K562 (cell line): ENCODE data around the gene MMEL1. TPM values are rescaled to one million over a fixed set of nuclear protein-coding genes. Genes with fewer than 3 reads are reported as not detected.

Source experiments
- ATF6 ChIP-seq: sonication (generic); formaldehyde crosslinking; IDR thresholded peaks from 2 replicates; pipeline ENCODE4 v1.4.0; 2020; ENCODE audit warnings: mild to moderate bottlenecking, missing genetic modification reagents
- CHD1 ChIP-seq: fragments of 200-600 bp; sonication (generic); IDR thresholded peaks from one replicate; pipeline ENCODE4 v1.6.1; 2012; ENCODE audit warnings: mild to moderate bottlenecking, moderate library complexity, low read length, inconsistent platforms
- CTCFL ChIP-seq: IDR thresholded peaks from 2 replicates; pipeline ENCODE4 v1.6.1; 2011; ENCODE audit warnings: borderline replicate concordance, low read depth, mild to moderate bottlenecking, moderate library complexity, low read length; ENCODE audit not compliant: insufficient read depth, poor library complexity, severe bottlenecking
- ETS1 ChIP-seq: conservative IDR thresholded peaks from 2 replicates; pipeline ENCODE4 v1.6.1; 2011; ENCODE audit warnings: low read depth, mild to moderate bottlenecking, low read length; ENCODE audit not compliant: control insufficient read depth
- FOXK2 ChIP-seq, 2 experiments: fragments of 450-650 bp; IDR thresholded peaks in 1 of 2; conservative IDR thresholded peaks in 1 of 2; 2 replicates each; pipeline ENCODE4 v1.6.1; 2016; ENCODE audit warnings: low read depth in 2 of 2, mild to moderate bottlenecking in 1 of 2
- HBP1 ChIP-seq: fragments of 450-650 bp; formaldehyde crosslinking; IDR thresholded peaks from 2 replicates; pipeline ENCODE4 v1.4.0; 2022; ENCODE audit warnings: missing genetic modification characterization
- KAT7 ChIP-seq: sonication (generic); formaldehyde crosslinking; IDR thresholded peaks from 2 replicates; pipeline ENCODE4 v1.8.0; 2022; ENCODE audit warnings: missing genetic modification reagents, mild to moderate bottlenecking, borderline replicate concordance
- L3MBTL2 ChIP-seq: fragments of 450-650 bp; IDR thresholded peaks from 2 replicates; pipeline ENCODE4 v1.6.1; 2016; ENCODE audit warnings: mild to moderate bottlenecking, moderate library complexity
- MBD2 ChIP-seq: sonication (generic); IDR thresholded peaks from 2 replicates; pipeline ENCODE4 v1.6.1; 2016; ENCODE audit warnings: low read depth, borderline replicate concordance
- MYC ChIP-seq, 2 experiments: fragments of 250-450 bp in 1 of 2; sonication (Bioruptor Pico) in 1 of 2; IDR thresholded peaks; 2 replicates each; pipeline versions ENCODE4 v1.5.1 to v1.6.1; 2012 to 2021; ENCODE audit warnings: low read depth in 2 of 2, borderline replicate concordance in 1 of 2, improper control_type of control experiment in 1 of 2, low read length in 1 of 2, mild to moderate bottlenecking in 1 of 2, moderate library complexity in 1 of 2
- RBBP5 ChIP-seq: fragments of 200-600 bp; sonication (generic); IDR thresholded peaks from 2 replicates; pipeline ENCODE4 v1.6.1; 2012; ENCODE audit warnings: borderline replicate concordance, mild to moderate bottlenecking, low read length, control low read depth, inconsistent platforms; ENCODE audit not compliant: insufficient read depth, poor library complexity, severe bottlenecking
- RBM22 ChIP-seq: fragments of 200-400 bp; formaldehyde crosslinking; IDR thresholded peaks from 2 replicates; pipeline ENCODE4 v1.6.1; 2018; ENCODE audit warnings: low read length, low read depth; ENCODE audit not compliant: poor library complexity, severe bottlenecking
- RCOR1 ChIP-seq, 2 experiments: IDR thresholded peaks; 2 replicates each; pipeline ENCODE4 v1.6.1; 2012; ENCODE audit warnings: low read depth in 2 of 2, low read length in 2 of 2, borderline replicate concordance in 1 of 2, improper control_type of control experiment in 1 of 2
- SMARCC2 ChIP-seq: fragments of 450-650 bp; IDR thresholded peaks from 2 replicates; pipeline ENCODE4 v1.6.1; 2017; ENCODE audit warnings: antibody characterized with exemption, moderate library complexity, mild to moderate bottlenecking, low read depth
- ZNF79 ChIP-seq: fragments of 250-450 bp; sonication (Bioruptor Pico); IDR thresholded peaks from 2 replicates; pipeline ENCODE4 v1.4.0; 2020; ENCODE audit warnings: low read depth, mild to moderate bottlenecking, moderate library complexity
- ZSCAN32 ChIP-seq: fragments of 450-650 bp; formaldehyde crosslinking; IDR thresholded peaks from 2 replicates; pipeline ENCODE4 v1.4.0; 2020; ENCODE audit warnings: mild to moderate bottlenecking, moderate library complexity
- polyA plus RNA-seq, 8 experiments: library from polyadenylated mRNA; depleted of rRNA in 4 of 8; stranded (reverse) in 5 of 8; unstranded in 3 of 8; fragments of >200 nt; fragmentation: Nextera tagmentation in 2 of 8; fragmentation: Illumina TruSeq in 1 of 8; extraction: Ambion mirVana in 2 of 8; extraction: Trizol in 1 of 8; gene quantifications; 2 replicates each; pipeline versions ENCODE4 v1.2.1 to v1.2.3, GENCODE V29; 2011 to 2014; ENCODE audit warnings: inconsistent platforms in 1 of 8, missing spikeins in 1 of 8
- total RNA-seq, 7 experiments: library from RNA; depleted of rRNA in 6 of 7; stranded (reverse); fragments of >200 nt in 6 of 7; fragmentation: Illumina TruSeq in 2 of 7; extraction: Trizol in 2 of 7; gene quantifications; 2 replicates each; pipeline versions ENCODE4 v1.2.1 to v1.2.3, GENCODE V29; 2011 to 2021; ENCODE audit warnings: low replicate concordance in 1 of 7
- TF ChIP-seq, protein P1 (sequence below): fragments of 450-650 bp; IDR thresholded peaks from 2 replicates; pipeline ENCODE4 v1.6.1; 2016; ENCODE audit warnings: antibody characterized with exemption

Gene MMEL1
- total and polyA plus RNA-seq, 9 of the 15 experiments (the other 6 are each of a cell fraction or from before 2014, with no cell fraction given) = not detected

DNA sequence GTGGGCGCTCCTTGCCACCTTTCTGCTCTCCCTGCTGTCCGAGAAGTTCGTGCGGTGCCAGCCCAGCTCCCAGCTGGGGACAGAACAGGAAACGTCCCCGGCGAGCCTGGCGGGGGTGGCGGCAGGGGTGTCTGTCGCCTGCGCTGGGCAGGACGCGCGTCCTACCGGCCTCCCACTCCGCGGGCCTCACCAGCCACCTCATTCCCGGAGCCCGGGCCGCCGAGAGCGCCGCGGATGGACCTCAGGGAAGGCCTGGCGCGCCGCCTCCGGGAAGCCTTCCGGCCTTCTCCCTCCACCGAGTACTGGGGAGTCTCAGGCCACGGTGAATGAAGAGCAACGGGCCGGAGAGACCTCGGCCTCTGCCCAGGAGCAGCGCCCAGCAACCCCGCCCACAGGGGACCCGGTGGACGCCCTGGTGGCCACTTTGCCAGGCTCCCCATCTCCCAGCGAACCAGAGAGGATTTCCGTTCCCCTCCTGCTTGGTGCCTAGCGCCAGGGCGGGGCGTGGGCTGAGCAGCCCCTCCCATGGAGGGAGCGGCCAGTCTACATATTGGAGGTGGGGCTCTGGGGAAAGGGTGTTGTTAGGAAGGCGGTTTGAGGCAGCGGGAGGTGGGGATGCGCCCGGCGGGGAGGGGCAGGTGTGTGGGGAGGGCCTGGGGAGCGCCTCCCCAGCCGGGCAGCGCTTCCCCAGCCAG, 86.2 kb downstream of the MMEL1 start (continued):
- TF ChIP-seq MBD2 = no peak
- TF ChIP-seq HBP1 (CRISPR knock-in tag) = no peak
- no peak for TF ChIP-seq CTCFL
- no peak for TF ChIP-seq ZSCAN32 (CRISPR knock-in tag)
- TF ChIP-seq MYC (IDR thresholded peaks at IDR 0.05; ENCODE audit: low read depth, low read length) = peak; percentile 58
- TF ChIP-seq MYC (CRISPR knock-in tag; IDR thresholded peaks at IDR 0.05; ENCODE audit: borderline replicate concordance, low read depth) = peak; percentile 63; the same call in 1 of the 2 replicates
- peak; percentile 25 for TF ChIP-seq RBM22
- TF ChIP-seq KAT7 (CRISPR knock-in tag) = peak; percentile 78; the same call in 1 of the 2 replicates
- TF ChIP-seq ETS1 = no peak
- peak; percentile 36 to 50; a peak in 3 of 4 replicates for TF ChIP-seq FOXK2 (conservative IDR thresholded peaks at IDR 0.05 in 1 of 2, IDR thresholded peaks at IDR 0.05 in 1 of 2; ENCODE audit: low read depth in 2 of 2)
- TF ChIP-seq ZNF79 (CRISPR knock-in tag) = no peak
- TF ChIP-seq ATF6 (CRISPR knock-in tag) = 0 out of 2 replicates have a peak, but pooled peaks have one; percentile 75
- peak; percentile 84 for TF ChIP-seq CHD1
- TF ChIP-seq SMARCC2 = no peak
- TF ChIP-seq RBBP5 = peak; percentile 51
- TF ChIP-seq L3MBTL2 = no peak
- peak in 1 of 2 experiments; percentile 87; a peak in 2 of 4 replicates for TF ChIP-seq RCOR1 (IDR thresholded peaks at IDR 0.05; ENCODE audit: borderline replicate concordance in 1 of 2, low read depth in 2 of 2, low read length in 2 of 2)
- TF ChIP-seq, protein P1, sequence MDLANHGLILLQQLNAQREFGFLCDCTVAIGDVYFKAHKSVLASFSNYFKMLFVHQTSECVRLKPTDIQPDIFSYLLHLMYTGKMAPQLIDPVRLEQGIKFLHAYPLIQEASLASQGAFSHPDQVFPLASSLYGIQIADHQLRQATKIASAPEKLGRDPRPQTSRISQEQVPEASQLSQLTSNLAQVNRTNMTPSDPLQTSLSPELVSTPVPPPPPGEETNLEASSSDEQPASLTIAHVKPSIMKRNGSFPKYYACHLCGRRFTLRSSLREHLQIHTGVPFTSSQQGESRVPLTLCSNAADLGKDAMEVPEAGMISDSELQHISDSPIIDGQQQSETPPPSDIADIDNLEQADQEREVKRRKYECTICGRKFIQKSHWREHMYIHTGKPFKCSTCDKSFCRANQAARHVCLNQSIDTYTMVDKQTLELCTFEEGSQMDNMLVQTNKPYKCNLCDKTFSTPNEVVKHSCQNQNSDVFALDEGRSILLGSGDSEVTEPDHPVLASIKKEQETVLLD = peak; percentile 60; the same call in 1 of the 2 replicates
